IMR-90 (cell line): ENCODE results near the gene TBCK. TPM values are rescaled to one million over a fixed set of nuclear protein-coding genes. Genes with fewer than 3 reads are reported as not detected.

Experiments
- ATAC-seq: fragments of 200-7000 bp; cut with Tn5 transposase; 2 replicates; pipeline ENCODE4 v1.9.1; 2020; ENCODE audit warnings: low read depth, mild to moderate bottlenecking, moderate library complexity
- BruUV-seq: library from RNA; stranded (reverse); fragments of 400-500 nt; replicated peaks from 2 replicates; lab custom pipeline; 2021; lab: Mats Ljungman, UMichigan
- CTCF ChIA-PET: fragments of 300-600 bp; formaldehyde crosslinking; extraction: SDS; loops from one replicate; lab custom pipeline; 2021; ENCODE audit warnings: antibody characterized with exemption; lab: Yijun Ruan, JAX
- POLR2A ChIA-PET: fragments of 300-600 bp; sonication (Branson Sonifier 250); formaldehyde crosslinking; loops from one replicate; lab custom pipeline; 2022; ENCODE audit warnings: antibody characterized with exemption; ENCODE audit not compliant: unreplicated experiment; lab: Charles Lee
- DNase-seq: peaks from one replicate; pipeline ENCODE4 v3.0.0; 2013
- H2AFZ ChIP-seq: replicated peaks from 2 replicates; pipeline ENCODE3; 2013; ENCODE audit warnings: low read length, mild to moderate bottlenecking; ENCODE audit not compliant: poor library complexity
- H2AK5ac ChIP-seq: 2 replicates; pipeline ENCODE4 v1.6.1; 2013; ENCODE audit warnings: low read depth, low read length, inconsistent platforms
- H2AK9ac ChIP-seq: replicated peaks from 2 replicates; pipeline ENCODE3; 2013; ENCODE audit warnings: mild to moderate bottlenecking, low read depth, low read length, moderate library complexity; ENCODE audit not compliant: poor library complexity
- H2BK120ac ChIP-seq: 2 replicates; pipeline ENCODE4 v1.6.1; 2013; ENCODE audit warnings: low read depth, low read length, inconsistent platforms
- H2BK15ac ChIP-seq: 3 replicates; pipeline ENCODE4 v1.6.1; 2013; ENCODE audit warnings: low read depth, low read length, inconsistent platforms
- H2BK20ac ChIP-seq: 2 replicates; pipeline ENCODE4 v1.6.1; 2013; ENCODE audit warnings: low read depth, mild to moderate bottlenecking, inconsistent platforms, low read length, moderate library complexity
- H2BK5ac ChIP-seq: 2 replicates; pipeline ENCODE4 v1.6.1; 2013; ENCODE audit warnings: mild to moderate bottlenecking, low read depth, low read length, inconsistent platforms; ENCODE audit not compliant: poor library complexity, severe bottlenecking
- H3K14ac ChIP-seq: replicated peaks from 2 replicates; pipeline ENCODE4 v1.6.1; 2013; ENCODE audit warnings: low read depth, low read length, inconsistent platforms
- H3K18ac ChIP-seq: 2 replicates; pipeline ENCODE4 v1.6.1; 2013; ENCODE audit warnings: low read depth, low read length, control low read depth
- H3K23ac ChIP-seq: 2 replicates; pipeline ENCODE4 v1.6.1; 2013; ENCODE audit warnings: low read depth, low read length, inconsistent platforms
- H3K27ac ChIP-seq: 2 replicates; pipeline ENCODE4 v1.5.1; 2013; ENCODE audit warnings: mild to moderate bottlenecking, control low read depth, low read length; ENCODE audit not compliant: insufficient read depth
- H3K27me3 ChIP-seq: 2 replicates; pipeline ENCODE4 v1.6.1; 2013; ENCODE audit warnings: low read length; ENCODE audit not compliant: control insufficient read depth, insufficient read depth
- H3K36me3 ChIP-seq: 2 replicates; pipeline ENCODE4 v1.6.1; 2013; ENCODE audit warnings: low read length, mixed read lengths; ENCODE audit not compliant: control insufficient read depth, insufficient read depth
- H3K4ac ChIP-seq: 2 replicates; pipeline ENCODE4 v1.6.1; 2013; ENCODE audit warnings: low read depth, low read length, inconsistent platforms
- H3K4me1 ChIP-seq: 2 replicates; pipeline ENCODE4 v1.6.1; 2013; ENCODE audit warnings: low read length, mixed read lengths; ENCODE audit not compliant: control insufficient read depth, insufficient read depth
- H3K4me2 ChIP-seq: 2 replicates; pipeline ENCODE4 v1.6.1; 2013; ENCODE audit warnings: low read depth, mild to moderate bottlenecking, control low read depth, low read length, moderate library complexity
- H3K4me3 ChIP-seq: 2 replicates; pipeline ENCODE4 v1.5.1; 2013; ENCODE audit warnings: low read depth, mild to moderate bottlenecking, control low read depth, low read length, moderate library complexity; ENCODE audit not compliant: insufficient read depth
- H3K56ac ChIP-seq: 2 replicates; pipeline ENCODE4 v1.6.1; 2013; ENCODE audit warnings: low read length, inconsistent platforms; ENCODE audit not compliant: insufficient read depth; ENCODE audit errors: extremely low read depth
- H3K79me1 ChIP-seq, 2 experiments: 2 replicates each; pipeline ENCODE4 v1.6.1; 2013; ENCODE audit warnings: low read length in 2 of 2, inconsistent platforms in 1 of 2, low read depth in 1 of 2
- H3K9ac ChIP-seq: 2 replicates; pipeline ENCODE4 v1.6.1; 2013; ENCODE audit warnings: low read depth, low read length, control low read depth
- H3K9me1 ChIP-seq: 2 replicates; pipeline ENCODE4 v1.6.1; 2013; ENCODE audit warnings: low read length, inconsistent platforms; ENCODE audit not compliant: insufficient read depth
- H3K9me3 ChIP-seq: 2 replicates; pipeline ENCODE4 v1.6.1; 2013; ENCODE audit warnings: low read length; ENCODE audit not compliant: control insufficient read depth, insufficient read depth
- H4K20me1 ChIP-seq: 2 replicates; pipeline ENCODE4 v1.6.1; 2013; ENCODE audit warnings: low read length, inconsistent platforms; ENCODE audit not compliant: insufficient read depth
- H4K5ac ChIP-seq: 2 replicates; pipeline ENCODE4 v1.6.1; 2013; ENCODE audit warnings: mild to moderate bottlenecking, low read depth, low read length, control low read depth
- H4K8ac ChIP-seq, 2 experiments: 2 replicates each; pipeline ENCODE4 v1.6.1; 2013; ENCODE audit warnings: low read depth in 2 of 2, low read length in 2 of 2, control low read depth in 1 of 2, inconsistent platforms in 1 of 2
- H4K91ac ChIP-seq: 2 replicates; pipeline ENCODE4 v1.6.1; 2013; ENCODE audit warnings: low read depth, low read length, inconsistent platforms; ENCODE audit not compliant: insufficient read depth
- BHLHE40 ChIP-seq: fragments of 150-350 bp; IDR thresholded peaks from 2 replicates; pipeline ENCODE4 v1.6.1; 2016; ENCODE audit warnings: mild to moderate bottlenecking, low read depth, low read length
- CEBPB ChIP-seq: IDR thresholded peaks from 2 replicates; pipeline ENCODE4 v1.6.1; 2012; ENCODE audit warnings: low read depth, low read length, improper control_type of control experiment
- CTCF ChIP-seq: conservative IDR thresholded peaks from 2 replicates; pipeline ENCODE4 v1.5.1; 2012; ENCODE audit warnings: mild to moderate bottlenecking, low read depth, low read length, improper control_type of control experiment
- ELK1 ChIP-seq: fragments of 150-350 bp; IDR thresholded peaks from 2 replicates; pipeline ENCODE4 v1.6.1; 2016; ENCODE audit warnings: low read depth, mild to moderate bottlenecking, low read length, moderate library complexity, borderline replicate concordance
- MAFK ChIP-seq: IDR thresholded peaks from 2 replicates; pipeline ENCODE4 v1.6.1; 2012; ENCODE audit warnings: low read depth, low read length, improper control_type of control experiment
- NFE2L2 ChIP-seq: fragments of 150-350 bp; IDR thresholded peaks from 2 replicates; pipeline ENCODE4 v1.6.1; 2016; ENCODE audit warnings: low read depth, mild to moderate bottlenecking, low read length
- RAD21 ChIP-seq: IDR thresholded peaks from 2 replicates; pipeline ENCODE4 v1.6.1; 2012; ENCODE audit warnings: low read length, improper control_type of control experiment
- RFX5 ChIP-seq: IDR thresholded peaks from 2 replicates; pipeline ENCODE4 v1.8.0; 2012; ENCODE audit warnings: low read depth, mild to moderate bottlenecking, low read length, moderate library complexity
- SMC3 ChIP-seq: fragments of 150-350 bp; IDR thresholded peaks from 2 replicates; pipeline ENCODE4 v1.6.1; 2016; ENCODE audit warnings: low read depth, mild to moderate bottlenecking, antibody characterized with exemption, low read length, moderate library complexity
- USF2 ChIP-seq: fragments of 150-350 bp; IDR thresholded peaks from 2 replicates; pipeline ENCODE4 v1.6.1; 2017; ENCODE audit warnings: mild to moderate bottlenecking, antibody characterized with exemption, low read length, low read depth
- WGBS, 2 experiments: methylation state at CpG; one replicate each; pipeline versions ENCODE4 v1.1.5 to v1.1.7; 2013; ENCODE audit warnings: missing lambda C conversion rate in 2 of 2; ENCODE audit not compliant: insufficient read length in 1 of 2; ENCODE audit errors: extremely low coverage in 2 of 2; 5-methylcytosine and 5-hydroxymethylcytosine counted together
- dilution Hi-C: fragments of 300-500 bp; cut with HindIII; formaldehyde crosslinking; loops from one replicate; pipeline ENCODE4 v1.14.3; 2018; ENCODE audit warnings: low sequenced_read_pairs; ENCODE audit not compliant: unreplicated experiment
- in situ Hi-C: fragments of 300-500 bp; cut with MboI; formaldehyde crosslinking; loops from 3 replicates; pipeline ENCODE4 v1.14.3; 2019; ENCODE audit warnings: low sequenced_read_pairs, inconsistent platforms, mixed read lengths
- intact Hi-C: fragments of 100-400 bp; cut with micrococcal nuclease; formaldehyde crosslinking; loops from 2 replicates; pipeline ENCODE4 v1.10.0; 2022
- polyA plus RNA-seq, 3 experiments: library from polyadenylated mRNA; depleted of rRNA; stranded (reverse); fragments of >200 nt; gene quantifications; 2 replicates each; pipeline ENCODE4 v1.2.3, GENCODE V29; 2012; ENCODE audit warnings: low replicate concordance in 1 of 3
- total RNA-seq: library from RNA; depleted of rRNA; stranded (reverse); fragments of >200 nt; gene quantifications from 2 replicates; pipeline ENCODE4 v1.2.3, GENCODE V29; 2012

The TBCK gene
- total and polyA plus RNA-seq, 2 of the 4 experiments (the other 2 are of a cell fraction): 10.7 to 29.9 TPM

DNA sequence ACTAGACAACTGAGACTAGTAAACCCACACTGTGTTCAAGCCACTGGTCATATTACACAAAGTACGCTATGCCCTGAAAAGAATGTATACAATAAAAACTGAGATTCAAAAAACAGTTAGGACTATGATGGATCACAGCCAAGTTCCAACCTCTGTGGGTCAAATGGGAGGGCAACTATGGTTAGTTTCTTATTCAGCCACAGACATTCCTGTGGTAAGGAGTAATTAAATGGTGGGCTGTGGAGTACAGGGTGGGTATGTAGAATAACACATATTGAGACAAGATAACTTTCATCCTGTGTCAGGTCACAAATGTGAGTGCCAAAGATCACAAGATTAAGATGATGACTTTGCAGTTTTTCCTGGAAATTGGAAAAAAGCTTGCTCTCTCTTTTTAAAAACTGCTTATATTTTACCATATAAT, 253.5 kb downstream of the TBCK start:
- in situ Hi-C loops: no loop called here
- no peaks in the 10 kb centered on the region for H3K79me1 ChIP-seq
- peaks cover 2% of the 10 kb centered on the region; the same call in 1 of the 2 replicates for H3K4me1 ChIP-seq
- H2BK5ac ChIP-seq: no peak overlapping the region
- POLR2A ChIA-PET: no interaction called here
- no peak overlapping the region for H2AK9ac ChIP-seq
- H3K4me3 ChIP-seq: no peak overlapping the region
- TF ChIP-seq CEBPB (no peak), RAD21 (no peak), RFX5 (no peak), MAFK (peak; percentile 94), BHLHE40 (no peak), SMC3 (no peak), USF2 (no peak), NFE2L2 (peak; percentile 79), ELK1 (no peak), CTCF (no peak)
- no peak overlapping the region for H3K23ac ChIP-seq
- no peak overlapping the region for H3K56ac ChIP-seq
- H2BK15ac ChIP-seq: no peak overlapping the region
- no peak overlapping the region for H4K91ac ChIP-seq
- no peak overlapping the region for H2AK5ac ChIP-seq
- no peak overlapping the region for H2BK120ac ChIP-seq
- H3K4me2 ChIP-seq: peak overlapping the region; percentile 59; the same call in 1 of the 2 replicates
- no peak overlapping the region for H3K18ac ChIP-seq
- CTCF ChIA-PET: interaction anchor here (0.6 kb wide), 1 partner anchor 22 kb away, joined by 3 read pairs; no protein-coding TSS in a partner anchor
- DNase-seq: peak; percentile 70
- no peaks in the 10 kb centered on the region for H3K36me3 ChIP-seq
- peak; percentile 86 for ATAC-seq
- H3K14ac ChIP-seq: no peak overlapping the region
- no peak overlapping the region for H3K9ac ChIP-seq
- no peaks in the 10 kb centered on the region for H4K20me1 ChIP-seq
- no peak overlapping the region for H2AFZ ChIP-seq
- H4K8ac ChIP-seq: no peak overlapping the region
- H3K27me3 ChIP-seq: no peaks in the 10 kb centered on the region; the same call in 1 of the 2 replicates
- H3K27ac ChIP-seq: no peak overlapping the region
- intact Hi-C loops: loop anchor here (2.0 kb wide), 1 partner anchor 14 kb away; no protein-coding TSS in a partner anchor
- no peak overlapping the region for H2BK20ac ChIP-seq
- no TSS peak for BruUV-seq
- WGBS, 2 experiments: no CpG with 5 or more reads among the region's 1 CpG
- dilution Hi-C loops: no loop called here
- H3K4ac ChIP-seq: no peak overlapping the region
- no peaks in the 10 kb centered on the region for H3K9me3 ChIP-seq
- H3K9me1 ChIP-seq: no peaks in the 10 kb centered on the region
- no peak overlapping the region for H4K5ac ChIP-seq
